ENCODE results near the gene LRTM2.
A peak's percentile ranks its signal among the peaks of the same experiment; 100 is the strongest.

The LRTM2 gene

GRCh38 chr12:1801303-1801975, 18.9 kb upstream of the LRTM2 start:
- Histone ChIP-seq H3K27me3 (replicated peaks in 2 of 5; ENCODE audit: control insufficient read depth in 4 of 5, insufficient read depth in 5 of 5, low read length in 4 of 5) (no peaks in the 10 kb centered on the region), H3K9me3 (ENCODE audit: control extremely low read depth in 1 of 5, control insufficient read depth in 4 of 5, insufficient read depth in 2 of 5, low read depth in 1 of 5, low read length in 4 of 5) (no peaks in the 10 kb centered on the region), H3K36me3 (ENCODE audit: control insufficient read depth in 4 of 4, insufficient read depth in 4 of 4, low read length in 3 of 4) (no peaks in the 10 kb centered on the region), H3K4me3 (ENCODE audit: control insufficient read depth in 1 of 7, extremely low read depth in 1 of 7, insufficient read depth in 4 of 7, low read depth in 2 of 7, low read length in 6 of 7) (no peak overlapping the region), H3K27ac (ENCODE audit: insufficient read depth in 1 of 2, low read depth in 1 of 2, low read length in 2 of 2, poor library complexity in 1 of 2, severe bottlenecking in 2 of 2) (no peak overlapping the region), H3K4me1 (ENCODE audit: control extremely low read depth in 1 of 4, control insufficient read depth in 4 of 4, insufficient read depth in 4 of 4, low read length in 3 of 4) (peaks cover 0 to 16% (median 12%) of the 10 kb centered on the region in 4 experiments)
- WGBS (ENCODE audit: insufficient coverage): 92% methylated on average over 11 of the region's 16 CpGs
- DNase-seq: no peak
- ChIA-PET CTCF (interaction anchor here (0.8 to 6.8 kb wide), 3 partner anchors 9 to 138 kb away, joined by 3 to 36 read pairs (median 3); no protein-coding TSS in a partner anchor), POLR2A (no interaction called here)

DNA sequence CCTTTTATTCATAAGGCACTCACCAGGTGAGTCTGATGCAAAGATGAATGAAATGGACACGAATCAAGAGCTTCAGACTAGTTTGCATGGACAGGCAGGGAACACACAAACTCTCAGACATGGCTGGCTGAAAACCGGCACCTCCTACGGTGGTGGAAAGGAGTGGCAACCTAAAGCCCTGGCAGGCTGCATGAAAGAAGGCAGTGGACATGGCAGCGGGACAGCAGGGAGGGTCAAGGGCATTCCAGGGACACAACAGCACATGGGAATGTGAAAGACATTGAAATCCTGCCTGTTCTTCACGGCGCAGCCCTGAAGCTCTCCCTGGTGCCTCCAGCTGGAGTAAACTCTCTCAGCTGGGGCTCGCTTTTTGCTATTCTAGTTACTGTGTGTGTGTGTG, 16.6 kb upstream of the LRTM2 start:
- no peak overlapping the region for H3K27ac ChIP-seq (ENCODE audit: insufficient read depth in 1 of 2, low read depth in 1 of 2, low read length in 2 of 2, poor library complexity in 1 of 2, severe bottlenecking in 2 of 2)

DNA sequence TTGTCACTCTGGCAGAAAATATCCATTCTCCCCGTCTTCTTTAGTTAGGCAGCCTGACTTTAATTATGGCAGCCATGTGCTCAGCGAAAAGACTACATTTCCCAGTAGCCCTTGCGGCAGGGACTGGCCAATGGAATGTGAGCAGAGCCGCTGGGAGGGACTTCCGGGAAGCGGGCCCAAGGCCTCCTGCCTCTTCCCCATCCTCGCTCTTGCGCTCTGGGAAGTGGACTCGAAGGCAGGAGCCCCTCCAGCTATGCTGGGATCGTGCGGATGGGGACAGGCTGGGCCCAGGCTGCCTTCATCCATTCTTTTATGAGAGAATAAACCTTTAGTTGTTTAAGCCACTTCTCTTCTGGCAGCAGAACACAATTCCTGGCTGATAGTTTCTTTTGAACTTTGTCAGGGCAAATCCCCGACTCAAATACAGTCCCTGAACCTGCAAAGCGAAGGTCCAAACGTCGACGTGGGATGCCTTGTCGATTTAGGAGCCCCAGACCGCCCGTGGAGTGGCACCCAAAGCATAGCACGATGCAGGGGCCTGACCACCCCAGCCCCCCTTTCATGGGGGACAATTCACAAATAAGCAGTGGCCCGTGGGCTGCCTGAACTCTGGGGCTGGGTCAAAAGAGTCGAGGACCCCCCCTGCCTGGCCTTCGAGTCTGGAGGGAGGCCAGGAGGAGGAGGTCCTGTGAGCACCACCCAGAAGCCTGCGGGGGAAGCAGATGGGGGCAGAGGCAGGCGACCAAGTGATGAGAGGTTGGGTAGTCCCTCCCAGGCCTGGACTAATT, 15.6 kb upstream of the LRTM2 start:
- WGBS (ENCODE audit: insufficient coverage): 65% methylated on average over 23 of the region's 25 CpGs

More for the DNA sequence above, 16.6 kb upstream of the LRTM2 start:
- Histone ChIP-seq H3K36me3 (ENCODE audit: control insufficient read depth in 4 of 4, insufficient read depth in 4 of 4, low read length in 3 of 4) (no peaks in the 10 kb centered on the region), H3K4me1 (ENCODE audit: control extremely low read depth in 1 of 4, control insufficient read depth in 4 of 4, insufficient read depth in 4 of 4, low read length in 3 of 4) (peaks cover 0 to 9% (median 1%) of the 10 kb centered on the region in 4 experiments), H3K27me3 (replicated peaks in 2 of 5; ENCODE audit: control insufficient read depth in 4 of 5, insufficient read depth in 5 of 5, low read length in 4 of 5) (no peaks in the 10 kb centered on the region), H3K9me3 (ENCODE audit: control extremely low read depth in 1 of 5, control insufficient read depth in 4 of 5, insufficient read depth in 2 of 5, low read depth in 1 of 5, low read length in 4 of 5) (no peaks in the 10 kb centered on the region), H3K4me3 (ENCODE audit: control insufficient read depth in 1 of 7, extremely low read depth in 1 of 7, insufficient read depth in 4 of 7, low read depth in 2 of 7, low read length in 6 of 7) (no peak overlapping the region)
- ChIA-PET CTCF (interaction anchor here (0.7 to 6.8 kb wide), 5 partner anchors 9 to 177 kb away, joined by 3 to 36 read pairs (median 6); no protein-coding TSS in a partner anchor), POLR2A (no interaction called here)
- DNase-seq: no peak
- WGBS (ENCODE audit: insufficient coverage): 91% methylated on average over 5 of the region's 7 CpGs

DNA sequence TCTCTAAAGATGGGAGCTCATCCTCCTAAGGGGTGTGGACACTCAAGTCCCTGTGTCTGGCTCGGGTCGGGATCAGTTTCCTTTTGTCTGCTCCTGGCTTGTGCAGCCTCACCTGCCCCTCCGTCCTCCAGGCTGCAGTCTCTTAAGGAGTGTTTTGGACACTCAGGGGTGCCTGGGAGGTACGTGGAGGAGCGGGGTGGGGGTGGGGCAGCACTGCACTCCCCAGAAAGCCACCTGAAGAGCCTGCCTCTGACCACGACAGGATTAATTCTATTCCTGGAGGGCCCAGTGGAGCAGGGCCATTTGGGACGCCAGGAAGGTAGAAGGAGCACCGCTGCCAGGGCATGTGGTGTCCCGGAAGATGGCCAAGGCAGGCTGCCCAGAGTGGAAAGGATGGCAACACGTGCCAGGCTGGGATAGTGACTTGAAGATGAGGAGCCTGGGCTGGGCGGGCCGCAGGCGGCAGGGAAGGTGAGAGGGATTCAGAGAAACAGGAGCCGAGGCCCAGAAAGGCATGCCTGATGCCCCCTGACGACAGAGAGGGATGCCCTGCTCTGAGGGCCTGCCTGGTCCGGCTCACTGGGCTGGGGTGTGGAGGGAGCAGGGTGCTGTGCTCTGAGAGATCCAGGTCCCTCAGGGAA, 14.8 kb upstream of the LRTM2 start:
- Histone ChIP-seq H3K4me3 (ENCODE audit: control insufficient read depth in 1 of 7, extremely low read depth in 1 of 7, insufficient read depth in 4 of 7, low read depth in 2 of 7, low read length in 6 of 7) (no peak overlapping the region), H3K9me3 (ENCODE audit: control extremely low read depth in 1 of 5, control insufficient read depth in 4 of 5, insufficient read depth in 2 of 5, low read depth in 1 of 5, low read length in 4 of 5) (no peaks in the 10 kb centered on the region), H3K36me3 (ENCODE audit: control insufficient read depth in 4 of 4, insufficient read depth in 4 of 4, low read length in 3 of 4) (no peaks in the 10 kb centered on the region), H3K4me1 (ENCODE audit: control extremely low read depth in 1 of 4, control insufficient read depth in 4 of 4, insufficient read depth in 4 of 4, low read length in 3 of 4) (peaks cover 0 to 17% (median 1%) of the 10 kb centered on the region in 4 experiments), H3K27ac (ENCODE audit: insufficient read depth in 1 of 2, low read depth in 1 of 2, low read length in 2 of 2, poor library complexity in 1 of 2, severe bottlenecking in 2 of 2) (no peak overlapping the region), H3K27me3 (replicated peaks in 2 of 5; ENCODE audit: control insufficient read depth in 4 of 5, insufficient read depth in 5 of 5, low read length in 4 of 5) (no peaks in the 10 kb centered on the region)
- CTCF ChIA-PET: no interaction called here
- no peak for DNase-seq
- POLR2A ChIA-PET: interaction anchor here (0.6 kb wide), 1 partner anchor 148 kb away, joined by 4 read pairs; no protein-coding TSS in a partner anchor
- WGBS (ENCODE audit: insufficient coverage): 98% methylated on average over 15 of the region's 16 CpGs

More for the DNA sequence above, 15.6 kb upstream of the LRTM2 start:
- peak overlapping the region in 1 of 7 experiments; percentile 19 for H3K4me3 ChIP-seq (ENCODE audit: control insufficient read depth in 1 of 7, extremely low read depth in 1 of 7, insufficient read depth in 4 of 7, low read depth in 2 of 7, low read length in 6 of 7)
- CTCF ChIA-PET: interaction anchor here (1.5 to 6.8 kb wide), 3 partner anchors 9 to 135 kb away, joined by 6 to 36 read pairs (median 6); no protein-coding TSS in a partner anchor
- POLR2A ChIA-PET: no interaction called here
- H3K27me3 ChIP-seq (replicated peaks in 2 of 5; ENCODE audit: control insufficient read depth in 4 of 5, insufficient read depth in 5 of 5, low read length in 4 of 5): no peaks in the 10 kb centered on the region
- peak; percentile 82 to 86 (median 83) for DNase-seq
- H3K9me3 ChIP-seq (ENCODE audit: control extremely low read depth in 1 of 5, control insufficient read depth in 4 of 5, insufficient read depth in 2 of 5, low read depth in 1 of 5, low read length in 4 of 5): no peaks in the 10 kb centered on the region
- H3K36me3 ChIP-seq (ENCODE audit: control insufficient read depth in 4 of 4, insufficient read depth in 4 of 4, low read length in 3 of 4): no peaks in the 10 kb centered on the region
- peaks cover 0 to 17% (median 1%) of the 10 kb centered on the region in 4 experiments for H3K4me1 ChIP-seq (ENCODE audit: control extremely low read depth in 1 of 4, control insufficient read depth in 4 of 4, insufficient read depth in 4 of 4, low read length in 3 of 4)
- no peak overlapping the region for H3K27ac ChIP-seq (ENCODE audit: insufficient read depth in 1 of 2, low read depth in 1 of 2, low read length in 2 of 2, poor library complexity in 1 of 2, severe bottlenecking in 2 of 2)

DNA sequence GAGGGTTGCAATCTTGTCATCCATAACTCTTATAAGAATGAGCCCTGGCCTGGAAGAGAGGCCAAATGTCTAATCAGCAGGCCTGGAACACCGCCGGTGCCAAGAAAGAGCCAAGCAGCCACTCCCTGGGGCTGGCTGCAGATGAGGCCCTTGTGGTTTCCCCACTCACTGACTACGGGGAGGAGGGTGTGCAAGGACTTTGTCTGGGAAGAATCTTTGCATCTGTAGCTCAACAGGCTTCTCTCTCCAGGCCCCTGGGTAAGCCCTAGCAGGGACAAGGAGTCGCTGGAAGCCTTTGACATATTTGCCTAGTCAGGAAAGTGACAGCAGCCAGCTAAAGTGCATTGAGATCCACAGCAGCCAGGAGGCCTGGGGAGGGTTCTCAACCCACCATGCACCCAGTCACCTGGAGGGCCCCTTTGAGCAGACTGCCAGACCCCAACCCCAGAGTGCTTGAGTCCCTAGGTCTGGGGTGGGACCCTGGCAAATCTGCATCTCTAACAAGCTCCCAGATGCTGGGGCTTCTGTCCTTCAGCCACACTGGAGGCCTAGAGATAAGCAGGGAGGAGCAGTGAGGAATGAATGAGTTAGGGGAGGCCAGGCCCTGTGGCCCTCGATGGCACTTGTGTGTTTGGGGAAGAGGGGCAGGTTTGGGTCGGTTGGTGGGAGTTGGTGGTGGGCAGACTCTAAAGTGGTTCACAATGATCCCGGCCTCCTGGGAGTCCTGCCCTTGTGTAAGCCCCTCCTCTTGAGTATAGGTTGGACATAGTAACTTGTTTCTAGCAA, 13.9 kb upstream of the LRTM2 start:
- 85% methylated on average over 5 of the region's 7 CpGs for WGBS (ENCODE audit: insufficient coverage)
- ChIA-PET POLR2A (interaction anchor here (0.6 kb wide), 1 partner anchor 147 kb away, joined by 4 read pairs; no protein-coding TSS in a partner anchor), CTCF (no interaction called here)
- Histone ChIP-seq H3K27ac (ENCODE audit: insufficient read depth in 1 of 2, low read depth in 1 of 2, low read length in 2 of 2, poor library complexity in 1 of 2, severe bottlenecking in 2 of 2) (no peak overlapping the region), H3K36me3 (ENCODE audit: control insufficient read depth in 4 of 4, insufficient read depth in 4 of 4, low read length in 3 of 4) (no peaks in the 10 kb centered on the region), H3K27me3 (replicated peaks in 2 of 5; ENCODE audit: control insufficient read depth in 4 of 5, insufficient read depth in 5 of 5, low read length in 4 of 5) (no peaks in the 10 kb centered on the region), H3K4me1 (ENCODE audit: control extremely low read depth in 1 of 4, control insufficient read depth in 4 of 4, insufficient read depth in 4 of 4, low read length in 3 of 4) (peaks cover 0 to 19% (median 2%) of the 10 kb centered on the region in 4 experiments), H3K4me3 (ENCODE audit: control insufficient read depth in 1 of 7, extremely low read depth in 1 of 7, insufficient read depth in 4 of 7, low read depth in 2 of 7, low read length in 6 of 7) (no peak overlapping the region), H3K9me3 (ENCODE audit: control extremely low read depth in 1 of 5, control insufficient read depth in 4 of 5, insufficient read depth in 2 of 5, low read depth in 1 of 5, low read length in 4 of 5) (no peaks in the 10 kb centered on the region)
- DNase-seq: no peak

DNA sequence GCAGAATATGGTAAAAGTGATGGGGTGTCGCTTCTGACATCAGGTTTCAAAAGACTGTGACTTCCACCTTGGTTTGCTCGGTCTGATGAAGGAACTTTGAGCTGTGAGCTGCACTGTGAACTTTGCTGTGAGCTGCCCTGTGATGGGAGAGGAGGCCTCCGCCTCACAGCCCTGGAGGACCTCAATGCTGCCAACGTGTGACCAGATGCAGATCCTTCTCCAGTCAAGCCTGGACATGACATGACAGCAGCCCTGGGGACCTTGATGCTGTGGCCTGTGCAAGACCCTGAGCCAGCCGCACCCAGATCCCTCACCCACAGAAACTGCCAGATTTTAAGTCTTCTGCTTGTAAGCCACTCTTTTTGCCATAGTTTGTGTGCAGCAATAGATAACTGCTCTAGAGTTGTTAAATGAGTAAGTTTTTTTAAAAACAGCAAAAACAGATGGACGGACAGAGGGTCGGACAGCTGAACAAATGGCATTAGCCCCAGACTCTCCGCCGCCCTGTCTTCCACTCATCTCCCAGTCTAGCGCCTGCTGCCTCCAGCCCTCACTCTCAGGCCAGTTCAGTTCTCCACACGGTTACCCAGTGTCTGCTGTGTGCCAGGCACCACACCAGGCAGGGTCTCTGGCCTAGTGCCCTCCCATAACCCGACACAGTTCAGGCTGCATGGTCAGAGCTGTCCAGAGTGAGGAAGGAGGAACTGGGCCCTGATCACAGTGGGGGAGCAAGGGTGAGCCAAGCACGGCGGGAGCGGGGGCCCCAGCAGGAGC, 13.1 kb upstream of the LRTM2 start:
- H3K4me1 ChIP-seq (ENCODE audit: control extremely low read depth in 1 of 4, control insufficient read depth in 4 of 4, insufficient read depth in 4 of 4, low read length in 3 of 4): peaks cover 0 to 25% (median 7%) of the 10 kb centered on the region in 4 experiments
- ChIA-PET POLR2A (no interaction called here), CTCF (interaction anchor here (1.7 kb wide), 1 partner anchor 9 kb away, joined by 8 read pairs; no protein-coding TSS in a partner anchor)
- no peak overlapping the region for H3K4me3 ChIP-seq (ENCODE audit: control insufficient read depth in 1 of 7, extremely low read depth in 1 of 7, insufficient read depth in 4 of 7, low read depth in 2 of 7, low read length in 6 of 7)
- 93% methylated on average over 9 of the region's 15 CpGs for WGBS (ENCODE audit: insufficient coverage)
- no peak for DNase-seq
- no peaks in the 10 kb centered on the region for H3K36me3 ChIP-seq (ENCODE audit: control insufficient read depth in 4 of 4, insufficient read depth in 4 of 4, low read length in 3 of 4)
- H3K27ac ChIP-seq (ENCODE audit: insufficient read depth in 1 of 2, low read depth in 1 of 2, low read length in 2 of 2, poor library complexity in 1 of 2, severe bottlenecking in 2 of 2): no peak overlapping the region
- no peaks in the 10 kb centered on the region for H3K9me3 ChIP-seq (ENCODE audit: control extremely low read depth in 1 of 5, control insufficient read depth in 4 of 5, insufficient read depth in 2 of 5, low read depth in 1 of 5, low read length in 4 of 5)
- H3K27me3 ChIP-seq (replicated peaks in 2 of 5; ENCODE audit: control insufficient read depth in 4 of 5, insufficient read depth in 5 of 5, low read length in 4 of 5): no peaks in the 10 kb centered on the region
